Epithelial cell of proximal tubule (primary cell): ENCODE measurements around the gene RMDN2. TPM values are rescaled to one million over a fixed set of nuclear protein-coding genes. Genes with fewer than 3 reads are reported as not detected.

Source experiments
- DNase-seq: peaks from one replicate; pipeline ENCODE4 v3.0.0-alpha.2; 2011; ENCODE audit warnings: low read depth
- H3K4me3 ChIP-seq: 2 replicates; pipeline ENCODE4 v1.5.1; 2011; ENCODE audit warnings: low read depth, mild to moderate bottlenecking, low read length
- CTCF ChIP-seq: conservative IDR thresholded peaks from 2 replicates; pipeline ENCODE4 v1.5.1; 2012; ENCODE audit warnings: low read depth, mild to moderate bottlenecking, low read length
- total RNA-seq: library from RNA; depleted of rRNA; stranded (reverse); fragments of >200 nt; gene quantifications from 2 replicates; pipeline ENCODE4 v1.2.3, GENCODE V29; 2015

RMDN2 gene
- total RNA-seq, 1 donor from 2014 or later = 2.8 TPM

GRCh38 chr2:37917281-37918228 is 7.5 kb upstream of the RMDN2 start:
- H3K4me3 ChIP-seq = no peak overlapping the region
- no peak for TF ChIP-seq CTCF

GRCh38 chr2:37918742-37919186 is 6.3 kb upstream of the RMDN2 start:
- H3K4me3 ChIP-seq = no peak overlapping the region
- DNase-seq = no peak
- no peak for TF ChIP-seq CTCF

More at GRCh38 chr2:37917281-37918228, 7.5 kb upstream of the RMDN2 start:
- no peak for DNase-seq

GRCh38 chr2:37919631-37920032 is 5.5 kb upstream of the RMDN2 start:
- TF ChIP-seq CTCF = no peak
- DNase-seq = no peak
- H3K4me3 ChIP-seq = no peak overlapping the region

- TF ChIP-seq CTCF = no peak
- no peak overlapping the region for H3K4me3 ChIP-seq
- no peak for DNase-seq
These were observed 4.5 kb upstream of the RMDN2 start for GRCh38 chr2:37920570-37920969.

- no peak overlapping the region for H3K4me3 ChIP-seq
- DNase-seq = no peak
- TF ChIP-seq CTCF = no peak
These were observed 3.3 kb upstream of the RMDN2 start for GRCh38 chr2:37921781-37922180.

GRCh38 chr2:37923308-37924055 is 1.6 kb upstream of the RMDN2 start:
- no peak overlapping the region for H3K4me3 ChIP-seq
- TF ChIP-seq CTCF = peak; percentile 16
- no peak for DNase-seq
